ENCODE results near the gene PTPRR. TPM values are rescaled to one million over a fixed set of nuclear protein-coding genes. Genes with fewer than 3 reads are reported as not detected.

PTPRR gene
- total and polyA plus RNA-seq, 4 donors = 0.17 to 1.5 (median 0.61) TPM

- H3K4me1 ChIP-seq (ENCODE audit: control insufficient read depth in 5 of 5, insufficient read depth in 5 of 5, low read length in 5 of 5) = peaks cover 0 to 14% (median 1%) of the 10 kb centered on the region in 5 donors
- no peaks in the 10 kb centered on the region for H3K36me3 ChIP-seq (ENCODE audit: control insufficient read depth in 4 of 4, insufficient read depth in 4 of 4, low read length in 4 of 4)
- no peak overlapping the region for H3K4me3 ChIP-seq
- WGBS, 2 donors = 81 to 85% methylated on average over 5 of the region's 5 CpGs
- no peaks in the 10 kb centered on the region for H3K9me3 ChIP-seq (ENCODE audit: control insufficient read depth in 4 of 4, insufficient read depth in 3 of 4, low read length in 3 of 4)
- peak overlapping the region in 1 of 2 donors; percentile 38 for H3K27ac ChIP-seq (ENCODE audit: low read depth in 1 of 2, low read length in 1 of 2)
- no peak overlapping the region for H3K9ac ChIP-seq (ENCODE audit: insufficient read depth in 1 of 2, low read length in 2 of 2)
- no peak for DNase-seq
- no peak for ATAC-seq (ENCODE audit: insufficient read depth, low FRiP score)
- H3K27me3 ChIP-seq (ENCODE audit: control insufficient read depth in 3 of 3, insufficient read depth in 3 of 3, low read length in 2 of 3) = no peaks in the 10 kb centered on the region
- TF ChIP-seq, protein P1, sequence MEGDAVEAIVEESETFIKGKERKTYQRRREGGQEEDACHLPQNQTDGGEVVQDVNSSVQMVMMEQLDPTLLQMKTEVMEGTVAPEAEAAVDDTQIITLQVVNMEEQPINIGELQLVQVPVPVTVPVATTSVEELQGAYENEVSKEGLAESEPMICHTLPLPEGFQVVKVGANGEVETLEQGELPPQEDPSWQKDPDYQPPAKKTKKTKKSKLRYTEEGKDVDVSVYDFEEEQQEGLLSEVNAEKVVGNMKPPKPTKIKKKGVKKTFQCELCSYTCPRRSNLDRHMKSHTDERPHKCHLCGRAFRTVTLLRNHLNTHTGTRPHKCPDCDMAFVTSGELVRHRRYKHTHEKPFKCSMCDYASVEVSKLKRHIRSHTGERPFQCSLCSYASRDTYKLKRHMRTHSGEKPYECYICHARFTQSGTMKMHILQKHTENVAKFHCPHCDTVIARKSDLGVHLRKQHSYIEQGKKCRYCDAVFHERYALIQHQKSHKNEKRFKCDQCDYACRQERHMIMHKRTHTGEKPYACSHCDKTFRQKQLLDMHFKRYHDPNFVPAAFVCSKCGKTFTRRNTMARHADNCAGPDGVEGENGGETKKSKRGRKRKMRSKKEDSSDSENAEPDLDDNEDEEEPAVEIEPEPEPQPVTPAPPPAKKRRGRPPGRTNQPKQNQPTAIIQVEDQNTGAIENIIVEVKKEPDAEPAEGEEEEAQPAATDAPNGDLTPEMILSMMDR (IDR thresholded peaks at IDR 0.05; ENCODE audit: control extremely low read depth, extremely low read depth) = no peak
Measured at GRCh38 chr12:70619471-70620152, 300.9 kb downstream of the PTPRR start.

DNA sequence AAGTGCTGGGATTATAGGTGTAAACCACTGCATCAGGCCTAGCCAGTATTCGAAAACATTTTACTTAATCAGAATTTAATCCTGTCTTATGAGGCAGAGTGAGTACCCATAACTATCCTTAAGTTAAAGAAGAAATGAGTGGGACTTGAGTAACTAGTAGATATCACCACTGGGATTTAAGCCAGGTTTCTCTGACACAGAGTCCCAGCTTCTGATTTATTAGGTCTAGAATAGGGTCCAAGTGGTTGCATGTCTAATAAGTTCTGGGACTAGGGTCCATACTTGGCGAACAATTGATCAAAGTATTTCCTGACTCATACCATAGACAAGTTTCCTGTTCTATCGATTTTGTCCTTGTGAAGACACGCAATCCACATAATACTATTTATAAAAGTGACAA, 302.2 kb downstream of the PTPRR start:
- ATAC-seq (ENCODE audit: insufficient read depth, low FRiP score) = no peak
- TF ChIP-seq, protein P1 (IDR thresholded peaks at IDR 0.05; ENCODE audit: control extremely low read depth, extremely low read depth) = no peak
- WGBS, 2 donors = 76 to 78% methylated on average over 4 of the region's 4 CpGs

GRCh38 chr12:70617450-70617849, 303.1 kb downstream of the PTPRR start:
- peaks cover 0 to 14% (median 1%) of the 10 kb centered on the region in 5 donors for H3K4me1 ChIP-seq (ENCODE audit: control insufficient read depth in 5 of 5, insufficient read depth in 5 of 5, low read length in 5 of 5)
- no peaks in the 10 kb centered on the region for H3K9me3 ChIP-seq (ENCODE audit: control insufficient read depth in 4 of 4, insufficient read depth in 3 of 4, low read length in 3 of 4)
- H3K36me3 ChIP-seq (ENCODE audit: control insufficient read depth in 4 of 4, insufficient read depth in 4 of 4, low read length in 4 of 4) = no peaks in the 10 kb centered on the region
- H3K9ac ChIP-seq (ENCODE audit: insufficient read depth in 1 of 2, low read length in 2 of 2) = no peak overlapping the region
- TF ChIP-seq, protein P1 (IDR thresholded peaks at IDR 0.05; ENCODE audit: control extremely low read depth, extremely low read depth) = no peak
- no peak overlapping the region for H3K4me3 ChIP-seq
- no peaks in the 10 kb centered on the region for H3K27me3 ChIP-seq (ENCODE audit: control insufficient read depth in 3 of 3, insufficient read depth in 3 of 3, low read length in 2 of 3)
- ATAC-seq (ENCODE audit: insufficient read depth, low FRiP score) = no peak
- H3K27ac ChIP-seq (ENCODE audit: low read depth in 1 of 2, low read length in 1 of 2) = no peak overlapping the region
- no peak for DNase-seq
- WGBS, 2 donors = 69 to 73% methylated on average over 4 of the region's 4 CpGs

More for the DNA sequence above, 302.2 kb downstream of the PTPRR start:
- no peak overlapping the region for H3K4me3 ChIP-seq
- peaks cover 0 to 14% (median 1%) of the 10 kb centered on the region in 5 donors for H3K4me1 ChIP-seq (ENCODE audit: control insufficient read depth in 5 of 5, insufficient read depth in 5 of 5, low read length in 5 of 5)
- H3K9me3 ChIP-seq (ENCODE audit: control insufficient read depth in 4 of 4, insufficient read depth in 3 of 4, low read length in 3 of 4) = no peaks in the 10 kb centered on the region
- H3K27me3 ChIP-seq (ENCODE audit: control insufficient read depth in 3 of 3, insufficient read depth in 3 of 3, low read length in 2 of 3) = no peaks in the 10 kb centered on the region
- H3K36me3 ChIP-seq (ENCODE audit: control insufficient read depth in 4 of 4, insufficient read depth in 4 of 4, low read length in 4 of 4) = no peaks in the 10 kb centered on the region
- no peak overlapping the region for H3K27ac ChIP-seq (ENCODE audit: low read depth in 1 of 2, low read length in 1 of 2)
- no peak overlapping the region for H3K9ac ChIP-seq (ENCODE audit: insufficient read depth in 1 of 2, low read length in 2 of 2)
- no peak for DNase-seq

Measured in lung (tissue), 12 donors.